Duodenal mucosa (tissue), 2 donors: ENCODE measurements around the gene TKFC.

Experiments used
- H3K27ac ChIP-seq: one replicate; pipeline ENCODE4 v1.7.0; 2013; ENCODE audit warnings: low read depth, low read length
- H3K27me3 ChIP-seq, 2 donors: one replicate each; pipeline ENCODE4 v1.7.0; 2013; ENCODE audit warnings: low read length in 2 of 2, control low read depth in 1 of 2; ENCODE audit not compliant: insufficient read depth in 2 of 2, control insufficient read depth in 1 of 2
- H3K36me3 ChIP-seq, 2 donors: one replicate each; pipeline ENCODE4 v1.7.0; 2013; ENCODE audit warnings: low read length in 2 of 2, control low read depth in 1 of 2; ENCODE audit not compliant: insufficient read depth in 2 of 2, control insufficient read depth in 1 of 2
- H3K4me1 ChIP-seq, 2 donors: one replicate each; pipeline ENCODE4 v1.7.0; 2013; ENCODE audit warnings: low read length in 2 of 2, control low read depth in 1 of 2; ENCODE audit not compliant: insufficient read depth in 2 of 2, control insufficient read depth in 1 of 2
- H3K4me3 ChIP-seq, 2 donors: one replicate each; pipeline ENCODE4 v1.7.0; 2013; ENCODE audit warnings: low read length in 2 of 2, low read depth in 1 of 2
- H3K9ac ChIP-seq, 2 donors: one replicate each; pipeline ENCODE4 v1.7.0; 2013; ENCODE audit warnings: low read length in 2 of 2, low read depth in 1 of 2
- H3K9me3 ChIP-seq, 2 donors: one replicate each; pipeline ENCODE4 v1.7.0; 2013; ENCODE audit warnings: low read length in 2 of 2, control low read depth in 1 of 2; ENCODE audit not compliant: control insufficient read depth in 1 of 2

Gene TKFC

DNA sequence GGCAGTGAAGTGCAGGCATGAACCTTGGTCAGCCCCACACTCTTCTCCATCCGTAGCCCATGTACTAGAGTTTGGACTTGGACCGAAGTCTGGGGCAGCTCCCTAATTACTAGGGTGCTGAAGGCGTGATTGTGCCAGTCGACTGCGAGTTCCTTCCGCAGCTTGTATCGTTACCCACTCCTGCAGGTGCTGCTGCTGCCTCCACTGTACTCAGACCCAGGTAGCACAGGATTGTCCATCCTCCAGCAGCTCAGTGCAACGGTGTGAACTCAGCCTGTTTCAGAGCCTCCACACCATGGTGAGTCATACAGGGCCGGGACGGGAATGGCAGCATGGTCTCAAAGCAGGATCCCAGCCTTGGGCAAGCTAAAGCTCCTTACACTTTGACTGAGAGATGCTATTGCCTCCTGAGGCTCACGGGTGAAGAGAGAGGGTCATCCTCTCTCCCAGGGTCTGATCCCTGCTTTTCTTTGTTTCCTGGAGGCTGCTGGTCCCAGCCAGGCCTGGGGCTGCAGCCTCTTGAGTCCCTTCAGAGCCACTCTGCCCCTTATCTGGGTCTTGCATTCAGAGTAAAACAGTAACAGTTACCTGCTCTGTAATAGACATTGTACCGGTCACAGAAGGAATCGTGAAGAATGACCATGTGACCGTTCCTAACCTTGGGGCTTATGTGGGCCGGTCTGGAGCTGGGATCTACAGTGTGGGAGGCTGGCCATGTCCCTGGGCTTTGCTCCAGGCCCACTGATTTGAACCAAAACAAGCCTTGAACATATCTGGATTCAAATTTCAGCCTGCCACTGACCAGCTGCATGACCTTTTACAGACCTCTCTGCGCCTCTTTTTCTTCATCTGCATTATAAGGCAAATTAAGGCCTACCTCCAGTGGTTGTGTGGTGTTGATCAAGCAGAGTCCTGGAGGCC, 1.7 kb downstream of the TKFC start:
- H3K9me3 ChIP-seq, result no peaks in the 10 kb centered on the region
- no peaks in the 10 kb centered on the region for H3K27me3 ChIP-seq
- peaks cover 16 to 34% of the 10 kb centered on the region in 2 donors for H3K36me3 ChIP-seq
- H3K4me3 ChIP-seq, result peak overlapping the region; percentile 95 to 97
- peaks cover 41 to 49% of the 10 kb centered on the region in 2 donors for H3K4me1 ChIP-seq
- H3K27ac ChIP-seq, result peak overlapping the region; percentile 53
- peak overlapping the region; percentile 58 to 96 for H3K9ac ChIP-seq

DNA sequence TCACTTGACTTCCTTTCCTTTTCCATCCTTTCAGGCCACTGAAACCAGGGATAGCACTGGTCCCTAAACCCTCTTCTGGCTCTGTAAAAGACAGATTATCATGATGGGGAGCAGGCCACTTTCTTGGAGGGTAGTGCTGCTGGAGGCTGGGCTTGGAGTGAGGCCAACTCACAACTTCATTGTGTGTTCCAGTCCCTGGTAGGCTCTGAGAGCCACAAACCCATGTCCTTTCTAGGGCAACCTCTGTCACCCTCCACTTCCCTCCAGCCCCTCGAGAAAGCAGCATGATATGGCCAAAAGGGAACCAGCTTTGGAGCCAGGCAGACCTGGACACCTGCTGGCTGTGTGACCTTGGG, 2.3 kb downstream of the TKFC start:
- H3K27ac ChIP-seq, result peak overlapping the region; percentile 23
- H3K4me1 ChIP-seq, result peaks cover 41 to 49% of the 10 kb centered on the region in 2 donors
- peak overlapping the region; percentile 58 to 96 for H3K9ac ChIP-seq
- H3K27me3 ChIP-seq, result no peaks in the 10 kb centered on the region
- peak overlapping the region; percentile 95 to 97 for H3K4me3 ChIP-seq
- peaks cover 14 to 30% of the 10 kb centered on the region in 2 donors for H3K36me3 ChIP-seq
- H3K9me3 ChIP-seq, result no peaks in the 10 kb centered on the region

DNA sequence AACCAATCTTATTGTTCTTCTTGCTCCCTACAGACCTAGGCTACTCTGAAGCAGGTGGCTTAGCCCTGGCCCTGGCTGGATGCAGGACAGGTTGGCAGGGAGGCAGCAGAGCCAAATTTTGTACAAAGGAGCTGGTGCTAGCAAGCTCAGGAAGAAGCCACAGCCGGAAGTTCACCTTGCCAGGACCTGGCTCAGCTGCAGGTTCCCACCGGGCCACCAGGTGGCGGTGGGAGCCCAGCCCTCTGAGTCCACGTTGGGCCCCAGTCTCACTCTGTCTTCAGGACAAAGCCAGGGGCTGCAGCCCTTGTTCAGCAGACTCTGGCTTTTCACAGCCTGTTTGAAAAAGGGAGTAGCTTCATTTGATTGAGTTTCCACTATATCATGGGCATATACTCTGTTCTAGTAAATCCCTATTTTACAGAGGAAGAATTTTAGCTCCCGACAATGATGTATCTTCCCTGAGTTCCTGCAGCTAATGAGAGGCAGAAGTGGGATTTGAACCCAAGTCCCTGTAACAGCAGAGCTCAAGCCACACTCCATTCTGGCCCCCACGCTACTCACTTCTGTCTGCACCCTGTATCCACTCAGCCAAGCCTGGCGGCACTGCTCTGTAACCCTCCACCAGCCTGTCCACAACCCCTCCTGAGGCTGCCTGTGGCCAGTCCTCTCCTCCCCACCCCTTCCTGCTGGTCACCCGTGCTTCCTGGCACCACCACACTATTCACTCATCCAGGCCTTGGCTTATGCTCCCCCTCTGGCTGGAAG, 3.3 kb downstream of the TKFC start:
- Histone ChIP-seq H3K4me3 (peak overlapping the region; percentile 57 to 97), H3K27ac (no peak overlapping the region), H3K9me3 (no peaks in the 10 kb centered on the region), H3K4me1 (peaks cover 35 to 43% of the 10 kb centered on the region in 2 donors), H3K27me3 (no peaks in the 10 kb centered on the region), H3K36me3 (peaks cover 19 to 38% of the 10 kb centered on the region in 2 donors), H3K9ac (peak overlapping the region; percentile 48 to 96)

DNA sequence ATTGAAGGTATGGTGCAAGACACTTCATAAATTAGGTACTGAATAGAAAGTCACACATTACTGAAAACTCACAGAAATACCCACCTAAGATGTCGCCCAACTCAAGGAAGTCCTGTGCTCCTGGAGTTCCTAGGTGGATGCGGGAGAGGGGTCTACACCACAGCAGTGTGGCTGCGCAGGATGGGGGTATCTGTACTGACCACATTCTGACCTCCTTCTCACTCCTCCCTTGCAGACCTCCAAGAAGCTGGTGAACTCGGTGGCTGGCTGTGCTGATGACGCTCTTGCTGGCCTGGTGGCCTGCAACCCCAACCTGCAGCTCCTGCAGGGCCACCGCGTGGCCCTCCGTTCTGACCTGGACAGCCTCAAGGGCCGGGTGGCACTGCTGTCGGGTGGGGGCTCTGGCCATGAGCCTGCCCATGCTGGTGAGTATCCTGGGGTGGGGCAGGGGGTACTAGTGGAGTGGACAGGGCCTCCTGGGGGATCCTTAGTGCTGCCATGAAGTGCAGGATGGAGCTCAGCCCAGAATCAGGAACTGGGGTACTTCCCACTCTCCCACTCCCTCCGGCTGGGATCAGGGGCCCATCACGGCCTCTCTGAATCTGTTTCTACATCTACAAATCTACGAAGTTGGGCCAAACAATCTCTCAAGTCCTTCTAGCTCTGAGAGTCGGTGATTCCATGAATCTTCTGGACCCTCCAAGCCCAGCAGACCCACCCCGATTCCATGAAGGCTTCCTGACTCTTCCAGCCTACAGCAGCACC, 4.9 kb downstream of the TKFC start:
- H3K4me1 ChIP-seq, result peaks cover 26 to 32% of the 10 kb centered on the region in 2 donors
- H3K9ac ChIP-seq, result no peak overlapping the region
- H3K4me3 ChIP-seq, result no peak overlapping the region
- H3K27ac ChIP-seq, result no peak overlapping the region
- H3K36me3 ChIP-seq, result peaks cover 32 to 54% of the 10 kb centered on the region in 2 donors
- no peaks in the 10 kb centered on the region for H3K9me3 ChIP-seq
- H3K27me3 ChIP-seq, result no peaks in the 10 kb centered on the region

DNA sequence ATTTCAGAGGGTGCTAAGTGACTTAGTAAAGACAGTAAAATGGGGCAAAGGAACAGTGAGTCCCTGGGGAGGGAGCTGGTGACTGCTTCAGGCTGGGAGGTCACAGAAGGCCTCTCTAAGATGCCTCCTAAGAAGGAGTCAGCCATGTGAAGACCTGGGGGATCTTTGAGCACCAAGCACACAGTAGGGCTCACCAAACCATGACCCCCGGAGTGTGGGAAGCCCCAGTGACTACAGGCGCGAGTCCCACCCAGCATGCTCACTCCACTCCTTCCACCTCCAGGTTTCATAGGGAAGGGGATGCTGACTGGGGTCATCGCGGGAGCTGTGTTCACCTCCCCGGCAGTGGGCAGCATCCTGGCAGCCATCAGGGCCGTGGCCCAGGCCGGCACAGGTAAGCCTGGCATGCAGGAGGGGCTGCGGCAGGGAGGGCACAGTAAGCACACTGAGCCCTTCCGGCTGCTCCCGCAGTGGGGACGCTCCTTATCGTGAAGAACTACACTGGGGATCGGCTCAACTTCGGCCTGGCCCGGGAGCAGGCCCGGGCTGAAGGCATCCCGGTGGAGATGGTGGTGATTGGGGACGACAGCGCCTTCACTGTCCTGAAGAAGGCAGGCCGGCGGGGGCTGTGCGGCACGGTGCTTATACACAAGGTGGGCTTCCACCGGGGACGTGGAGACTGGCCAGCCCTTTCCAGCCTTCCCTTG, 5.9 kb downstream of the TKFC start:
- Histone ChIP-seq H3K4me3 (no peak overlapping the region), H3K27ac (no peak overlapping the region), H3K9me3 (no peaks in the 10 kb centered on the region), H3K36me3 (peaks cover 36 to 64% of the 10 kb centered on the region in 2 donors), H3K27me3 (no peaks in the 10 kb centered on the region), H3K4me1 (peaks cover 21 to 24% of the 10 kb centered on the region in 2 donors), H3K9ac (no peak overlapping the region)

DNA sequence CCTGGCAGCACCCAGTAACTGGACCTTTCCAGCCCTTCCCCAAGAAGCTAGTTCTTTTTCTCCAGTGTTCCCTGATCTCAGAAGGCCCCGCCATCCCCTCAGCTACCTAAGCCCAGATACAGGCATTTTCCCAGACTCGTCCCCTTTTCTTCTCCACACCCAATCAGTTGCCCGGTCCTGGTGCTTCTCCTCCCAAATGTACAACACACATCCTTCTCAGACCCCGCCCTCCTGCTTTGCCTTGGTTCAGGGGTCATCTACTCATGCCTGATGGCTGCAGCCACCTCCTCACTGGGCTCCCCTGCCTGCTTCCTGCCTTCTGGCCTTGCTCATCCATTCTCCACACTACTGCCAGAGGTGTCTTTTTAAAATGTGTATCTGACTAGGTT, 6.5 kb downstream of the TKFC start:
- Histone ChIP-seq H3K27ac (no peak overlapping the region), H3K9ac (no peak overlapping the region), H3K4me1 (peaks cover 17 to 19% of the 10 kb centered on the region in 2 donors), H3K9me3 (no peaks in the 10 kb centered on the region), H3K4me3 (no peak overlapping the region), H3K27me3 (no peaks in the 10 kb centered on the region), H3K36me3 (peaks cover 36 to 70% of the 10 kb centered on the region in 2 donors)

DNA sequence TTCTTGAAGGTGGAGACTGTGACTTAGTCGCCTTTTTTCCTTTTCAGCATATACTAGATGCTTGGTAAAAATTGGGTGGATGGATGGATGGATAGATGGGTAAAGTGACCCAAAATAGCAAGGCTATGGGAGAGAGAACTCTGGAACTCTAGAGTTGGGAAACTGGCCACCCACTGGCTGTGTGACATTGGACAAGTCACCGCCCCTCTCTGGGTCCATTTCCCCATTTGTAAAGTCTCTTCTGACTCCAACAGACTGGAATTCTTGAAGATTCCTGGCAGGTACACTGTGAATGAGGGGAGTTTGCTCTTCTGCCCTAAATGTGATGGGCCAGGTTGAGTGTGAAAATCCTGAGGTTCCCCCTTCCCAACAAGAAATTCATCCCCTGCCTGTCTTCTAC, 8.0 kb downstream of the TKFC start:
- H3K9ac ChIP-seq, result no peak overlapping the region
- H3K27ac ChIP-seq, result no peak overlapping the region
- no peaks in the 10 kb centered on the region for H3K9me3 ChIP-seq
- peaks cover 40 to 85% of the 10 kb centered on the region in 2 donors for H3K36me3 ChIP-seq
- H3K4me1 ChIP-seq, result peaks cover 20 to 23% of the 10 kb centered on the region in 2 donors
- H3K4me3 ChIP-seq, result no peak overlapping the region
- H3K27me3 ChIP-seq, result no peaks in the 10 kb centered on the region

DNA sequence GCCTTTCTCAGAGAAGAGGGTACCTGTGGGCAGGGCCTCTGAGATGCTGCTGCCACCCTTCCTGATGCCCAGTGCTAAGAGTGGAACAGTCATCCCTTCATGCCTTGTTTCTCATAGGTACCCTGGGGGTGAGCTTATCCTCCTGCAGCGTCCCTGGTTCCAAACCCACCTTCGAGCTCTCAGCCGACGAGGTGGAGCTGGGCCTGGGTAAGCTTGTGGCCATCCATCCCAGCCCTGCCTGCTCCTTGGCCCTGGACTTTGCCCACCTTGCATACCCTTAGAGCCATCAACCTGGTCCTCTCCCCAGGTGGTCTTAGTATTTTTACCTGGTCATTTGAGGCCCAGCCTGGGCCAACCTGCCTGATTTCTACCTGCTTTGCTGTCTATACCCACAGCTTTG, 8.7 kb downstream of the TKFC start:
- H3K27ac ChIP-seq, result no peak overlapping the region

DNA sequence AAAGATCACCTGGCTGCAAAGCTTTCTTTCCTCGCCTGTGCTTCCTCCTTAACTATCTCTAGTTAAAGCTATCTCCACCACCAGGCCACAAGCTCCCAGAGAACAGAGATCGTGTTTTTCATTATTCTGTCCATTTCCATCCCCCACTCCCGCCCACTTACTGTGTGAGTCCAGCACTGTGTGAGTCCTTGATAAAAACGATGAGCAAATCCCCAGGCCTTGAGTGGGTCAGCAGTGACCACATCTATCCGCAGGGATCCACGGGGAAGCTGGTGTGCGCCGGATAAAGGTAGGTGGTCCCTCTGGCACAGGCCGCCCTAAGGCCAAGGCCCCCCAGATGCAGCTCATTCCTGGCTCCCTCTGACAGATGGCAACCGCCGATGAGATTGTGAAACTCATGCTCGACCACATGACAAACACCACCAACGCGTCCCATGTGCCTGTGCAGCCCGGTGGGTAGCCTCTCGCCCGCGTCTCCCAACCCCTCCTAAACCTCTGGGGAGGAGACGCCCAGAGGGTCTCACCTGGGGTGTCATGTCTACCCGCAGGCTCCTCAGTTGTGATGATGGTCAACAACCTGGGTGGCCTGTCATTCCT, 9.3 kb downstream of the TKFC start:
- H3K27ac ChIP-seq, result no peak overlapping the region
- H3K4me1 ChIP-seq, result peaks cover 22 to 24% of the 10 kb centered on the region in 2 donors
- no peak overlapping the region for H3K4me3 ChIP-seq
- H3K9me3 ChIP-seq, result no peaks in the 10 kb centered on the region
- no peak overlapping the region for H3K9ac ChIP-seq
- peaks cover 43 to 87% of the 10 kb centered on the region in 2 donors for H3K36me3 ChIP-seq
- no peaks in the 10 kb centered on the region for H3K27me3 ChIP-seq

More for the DNA sequence above, 8.7 kb downstream of the TKFC start:
- H3K9ac ChIP-seq, result no peak overlapping the region
- H3K36me3 ChIP-seq, result peaks cover 43 to 87% of the 10 kb centered on the region in 2 donors
- H3K4me1 ChIP-seq, result peaks cover 23 to 26% of the 10 kb centered on the region in 2 donors
- no peaks in the 10 kb centered on the region for H3K9me3 ChIP-seq
- no peaks in the 10 kb centered on the region for H3K27me3 ChIP-seq
- no peak overlapping the region for H3K4me3 ChIP-seq
